HEK293 (cell line): ENCODE measurements around the gene SETD3.

Source experiments
- CTCF ChIA-PET: fragments of 350-600 bp; formaldehyde crosslinking; extraction: SDS; loops from one replicate; lab custom pipeline; 2021; ENCODE audit warnings: antibody characterized with exemption; lab: Yijun Ruan, JAX
- POLR2A ChIA-PET: fragments of 300-600 bp; formaldehyde crosslinking; extraction: SDS; loops from one replicate; lab custom pipeline; 2020; ENCODE audit warnings: antibody characterized with exemption, inconsistent platforms; lab: Yijun Ruan, JAX
- H3K27ac ChIP-seq: fragments of 200-500 bp; sonication (Bioruptor generic); 2 replicates; pipeline ENCODE4 v1.5.1; 2014; ENCODE audit warnings: low read depth, low read length, control low read depth, inconsistent platforms; ENCODE audit errors: extremely low read depth
- H3K36me3 ChIP-seq, 2 experiments: fragments of 200-500 bp in 1 of 2; sonication (Bioruptor generic) in 1 of 2; 1 replicate in 1 of 2; 2 replicates in 1 of 2; pipeline ENCODE4 v1.5.1; 2014 to 2017; ENCODE audit warnings: inconsistent platforms in 2 of 2, low read length in 2 of 2; ENCODE audit not compliant: control insufficient read depth in 2 of 2, insufficient read depth in 1 of 2
- H3K4me1 ChIP-seq: fragments of 200-500 bp; sonication (Bioruptor generic); 2 replicates; pipeline ENCODE4 v1.5.1; 2014; ENCODE audit warnings: mild to moderate bottlenecking, low read length, inconsistent platforms; ENCODE audit not compliant: control insufficient read depth, insufficient read depth
- H3K4me3 ChIP-seq: 2 replicates; pipeline ENCODE4 v1.5.1; 2011; ENCODE audit warnings: low read depth, mild to moderate bottlenecking, control low read depth, low read length, moderate library complexity
- H3K9me3 ChIP-seq: fragments of 200-500 bp; sonication (Bioruptor generic); 2 replicates; pipeline ENCODE4 v1.5.1; 2014; ENCODE audit warnings: low read depth, low read length, inconsistent platforms; ENCODE audit not compliant: control insufficient read depth, insufficient read depth
- EGR2 ChIP-seq: fragments of 450-650 bp; formaldehyde crosslinking; IDR thresholded peaks from 2 replicates; pipeline ENCODE4 v1.5.1; 2016; ENCODE audit warnings: low read depth, missing biosample characterization, missing genetic modification characterization
- GLIS2 ChIP-seq: fragments of 450-650 bp; formaldehyde crosslinking; IDR thresholded peaks from 2 replicates; pipeline ENCODE4 v1.5.1; 2016; ENCODE audit warnings: missing biosample characterization, missing genetic modification characterization
- HOXD13 ChIP-seq: sonication (generic); formaldehyde crosslinking; IDR thresholded peaks from 2 replicates; pipeline ENCODE4 v1.8.0; 2022; ENCODE audit warnings: missing genetic modification reagents, borderline replicate concordance
- KLF8 ChIP-seq: fragments of 450-650 bp; formaldehyde crosslinking; IDR thresholded peaks from 2 replicates; pipeline ENCODE4 v1.5.1; 2016; ENCODE audit warnings: missing biosample characterization, missing genetic modification characterization
- ZBTB21 ChIP-seq: fragments of 450-650 bp; formaldehyde crosslinking; IDR thresholded peaks from 2 replicates; pipeline ENCODE4 v1.5.1; 2017; ENCODE audit warnings: missing biosample characterization, missing genetic modification characterization
- ZBTB48 ChIP-seq: fragments of 450-650 bp; formaldehyde crosslinking; IDR thresholded peaks from 2 replicates; pipeline ENCODE4 v1.5.1; 2016; ENCODE audit warnings: missing biosample characterization, missing genetic modification characterization
- ZEB2 ChIP-seq: fragments of 450-650 bp; formaldehyde crosslinking; IDR thresholded peaks from 2 replicates; pipeline ENCODE4 v1.5.1; 2016; ENCODE audit warnings: missing biosample characterization, missing genetic modification characterization
- ZFHX2 ChIP-seq: fragments of 450-650 bp; formaldehyde crosslinking; conservative IDR thresholded peaks from 2 replicates; pipeline ENCODE4 v1.5.1; 2016; ENCODE audit warnings: missing biosample characterization, missing genetic modification characterization
- ZFP41 ChIP-seq: fragments of 450-650 bp; formaldehyde crosslinking; IDR thresholded peaks from 2 replicates; pipeline ENCODE4 v1.5.1; 2016; ENCODE audit warnings: missing biosample characterization, missing genetic modification characterization, borderline replicate concordance
- ZFP69B ChIP-seq: fragments of 450-650 bp; formaldehyde crosslinking; IDR thresholded peaks from 2 replicates; pipeline ENCODE4 v1.5.1; 2016; ENCODE audit warnings: missing biosample characterization, missing genetic modification characterization
- ZNF112 ChIP-seq: fragments of 450-650 bp; formaldehyde crosslinking; IDR thresholded peaks from 2 replicates; pipeline ENCODE4 v1.5.0; 2017; ENCODE audit warnings: missing biosample characterization, missing genetic modification characterization
- ZNF138 ChIP-seq: fragments of 450-650 bp; formaldehyde crosslinking; IDR thresholded peaks from 2 replicates; pipeline ENCODE4 v1.5.1; 2016; ENCODE audit warnings: missing biosample characterization, missing genetic modification characterization, borderline replicate concordance
- ZNF157 ChIP-seq: fragments of 450-650 bp; formaldehyde crosslinking; IDR thresholded peaks from 2 replicates; pipeline ENCODE4 v1.5.1; 2016; ENCODE audit warnings: missing biosample characterization, missing genetic modification characterization
- ZNF311 ChIP-seq: fragments of 450-650 bp; formaldehyde crosslinking; IDR thresholded peaks from 2 replicates; pipeline ENCODE4 v1.5.1; 2017; ENCODE audit warnings: missing biosample characterization, missing genetic modification characterization, borderline replicate concordance
- ZNF404 ChIP-seq: fragments of 450-650 bp; formaldehyde crosslinking; IDR thresholded peaks from 2 replicates; pipeline ENCODE4 v1.5.1; 2017; ENCODE audit warnings: missing biosample characterization, missing genetic modification characterization
- ZNF426 ChIP-seq: fragments of 450-650 bp; formaldehyde crosslinking; IDR thresholded peaks from 2 replicates; pipeline ENCODE4 v1.5.1; 2017; ENCODE audit warnings: missing biosample characterization, missing genetic modification characterization, mild to moderate bottlenecking, inconsistent platforms, moderate library complexity
- ZNF433 ChIP-seq: fragments of 450-650 bp; formaldehyde crosslinking; IDR thresholded peaks from 2 replicates; pipeline ENCODE4 v1.5.1; 2016; ENCODE audit warnings: missing biosample characterization, missing genetic modification characterization, low read depth
- ZNF548 ChIP-seq: fragments of 450-650 bp; formaldehyde crosslinking; IDR thresholded peaks from 2 replicates; pipeline ENCODE4 v1.5.1; 2016; ENCODE audit warnings: missing biosample characterization, missing genetic modification characterization
- ZNF629 ChIP-seq: fragments of 450-650 bp; formaldehyde crosslinking; IDR thresholded peaks from 2 replicates; pipeline ENCODE4 v1.5.1; 2017; ENCODE audit warnings: missing biosample characterization, missing genetic modification characterization
- ZNF677 ChIP-seq: fragments of 450-650 bp; IDR thresholded peaks from 2 replicates; pipeline ENCODE4 v1.5.0; 2018; ENCODE audit warnings: missing biosample characterization, mild to moderate bottlenecking, missing genetic modification characterization, moderate library complexity
- TF ChIP-seq, protein P1 (sequence below): fragments of 450-650 bp; formaldehyde crosslinking; IDR thresholded peaks from 2 replicates; pipeline ENCODE4 v1.5.1; 2016; ENCODE audit warnings: missing biosample characterization, missing genetic modification characterization
- TF ChIP-seq, protein P2 (sequence below): fragments of 450-650 bp; formaldehyde crosslinking; IDR thresholded peaks from 2 replicates; pipeline ENCODE4 v1.5.1; 2016; ENCODE audit warnings: missing biosample characterization, missing genetic modification characterization
- TF ChIP-seq, protein P3 (sequence below): fragments of 450-650 bp; formaldehyde crosslinking; IDR thresholded peaks from 2 replicates; pipeline ENCODE4 v1.5.1; 2016; ENCODE audit warnings: missing biosample characterization, missing genetic modification characterization
- TF ChIP-seq, protein P4 (sequence below): fragments of 450-650 bp; formaldehyde crosslinking; IDR thresholded peaks from 2 replicates; pipeline ENCODE4 v1.5.1; 2016; ENCODE audit warnings: missing biosample characterization, missing genetic modification characterization
- TF ChIP-seq, protein P5 (sequence below): fragments of 450-650 bp; formaldehyde crosslinking; optimal IDR thresholded peaks from 2 replicates; pipeline ENCODE3; 2016; ENCODE audit warnings: missing biosample characterization, mild to moderate bottlenecking, missing genetic modification characterization

Gene SETD3

DNA sequence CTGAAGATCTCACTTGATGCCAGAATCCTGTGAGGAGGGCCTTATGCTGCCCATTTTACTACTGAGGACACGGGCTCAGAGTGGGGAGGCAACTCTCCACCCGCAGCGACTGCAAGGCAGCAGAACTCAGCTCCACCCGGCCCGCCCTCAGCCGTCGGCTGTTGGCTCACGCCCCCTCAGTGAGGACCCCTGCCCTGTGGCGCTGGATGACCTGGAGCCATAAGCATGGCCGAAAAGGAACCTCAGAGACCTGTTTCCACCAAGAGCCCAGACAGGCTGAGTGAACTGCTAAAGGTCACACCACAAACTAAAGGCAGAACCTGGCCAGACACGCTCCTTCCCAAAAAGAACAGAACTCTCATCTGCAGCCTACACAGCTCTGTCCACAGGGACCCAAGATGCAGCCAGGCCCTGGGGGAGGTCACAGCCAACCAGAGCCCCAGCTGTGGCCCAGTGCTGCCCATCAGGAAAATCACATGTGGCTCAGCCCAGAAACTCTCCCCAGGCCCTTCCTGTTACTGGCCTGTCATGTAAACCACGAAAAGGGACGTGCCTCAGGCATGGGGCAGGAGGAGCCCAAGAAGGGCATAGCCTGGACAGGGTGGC, 33.4 kb upstream of the SETD3 start:
- Histone ChIP-seq H3K27ac (no peak overlapping the region), H3K4me3 (no peak overlapping the region), H3K9me3 (no peaks in the 10 kb centered on the region)
- POLR2A ChIA-PET = no interaction called here
- TF ChIP-seq, protein P1, sequence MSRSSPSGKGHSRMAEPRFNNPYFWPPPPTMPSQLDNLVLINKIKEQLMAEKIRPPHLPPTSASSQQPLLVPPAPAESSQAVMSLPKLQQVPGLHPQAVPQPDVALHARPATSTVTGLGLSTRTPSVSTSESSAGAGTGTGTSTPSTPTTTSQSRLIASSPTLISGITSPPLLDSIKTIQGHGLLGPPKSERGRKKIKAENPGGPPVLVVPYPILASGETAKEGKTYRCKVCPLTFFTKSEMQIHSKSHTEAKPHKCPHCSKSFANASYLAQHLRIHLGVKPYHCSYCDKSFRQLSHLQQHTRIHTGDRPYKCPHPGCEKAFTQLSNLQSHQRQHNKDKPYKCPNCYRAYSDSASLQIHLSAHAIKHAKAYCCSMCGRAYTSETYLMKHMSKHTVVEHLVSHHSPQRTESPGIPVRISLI = no peak
- TF ChIP-seq ZNF404 (no peak), KLF8 (tag by site-specific recombination) (no peak), ZNF548 (tag by site-specific recombination) (no peak), ZFP69B (no peak), ZNF677 (tag by site-specific recombination) (no peak), ZNF629 (no peak), ZNF311 (tag by site-specific recombination) (no peak), ZFP41 (tag by site-specific recombination) (no peak)
- TF ChIP-seq, protein P2, sequence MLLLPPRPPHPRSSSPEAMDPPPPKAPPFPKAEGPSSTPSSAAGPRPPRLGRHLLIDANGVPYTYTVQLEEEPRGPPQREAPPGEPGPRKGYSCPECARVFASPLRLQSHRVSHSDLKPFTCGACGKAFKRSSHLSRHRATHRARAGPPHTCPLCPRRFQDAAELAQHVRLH (tag by site-specific recombination) = no peak
- TF ChIP-seq, protein P3, sequence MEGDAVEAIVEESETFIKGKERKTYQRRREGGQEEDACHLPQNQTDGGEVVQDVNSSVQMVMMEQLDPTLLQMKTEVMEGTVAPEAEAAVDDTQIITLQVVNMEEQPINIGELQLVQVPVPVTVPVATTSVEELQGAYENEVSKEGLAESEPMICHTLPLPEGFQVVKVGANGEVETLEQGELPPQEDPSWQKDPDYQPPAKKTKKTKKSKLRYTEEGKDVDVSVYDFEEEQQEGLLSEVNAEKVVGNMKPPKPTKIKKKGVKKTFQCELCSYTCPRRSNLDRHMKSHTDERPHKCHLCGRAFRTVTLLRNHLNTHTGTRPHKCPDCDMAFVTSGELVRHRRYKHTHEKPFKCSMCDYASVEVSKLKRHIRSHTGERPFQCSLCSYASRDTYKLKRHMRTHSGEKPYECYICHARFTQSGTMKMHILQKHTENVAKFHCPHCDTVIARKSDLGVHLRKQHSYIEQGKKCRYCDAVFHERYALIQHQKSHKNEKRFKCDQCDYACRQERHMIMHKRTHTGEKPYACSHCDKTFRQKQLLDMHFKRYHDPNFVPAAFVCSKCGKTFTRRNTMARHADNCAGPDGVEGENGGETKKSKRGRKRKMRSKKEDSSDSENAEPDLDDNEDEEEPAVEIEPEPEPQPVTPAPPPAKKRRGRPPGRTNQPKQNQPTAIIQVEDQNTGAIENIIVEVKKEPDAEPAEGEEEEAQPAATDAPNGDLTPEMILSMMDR (tag by site-specific recombination) = no peak
- TF ChIP-seq, all 188 proteins: peak for 0
- no peaks in the 10 kb centered on the region for H3K4me1 ChIP-seq
- CTCF ChIA-PET = interaction anchor here (0.5 to 0.7 kb wide), 2 partner anchors 174 to 467 kb away, joined by 3 to 5 read pairs; no protein-coding TSS in a partner anchor
- peaks cover 0 to 55% of the 10 kb centered on the region in 2 experiments; a peak in 1 of 3 replicates for H3K36me3 ChIP-seq

DNA sequence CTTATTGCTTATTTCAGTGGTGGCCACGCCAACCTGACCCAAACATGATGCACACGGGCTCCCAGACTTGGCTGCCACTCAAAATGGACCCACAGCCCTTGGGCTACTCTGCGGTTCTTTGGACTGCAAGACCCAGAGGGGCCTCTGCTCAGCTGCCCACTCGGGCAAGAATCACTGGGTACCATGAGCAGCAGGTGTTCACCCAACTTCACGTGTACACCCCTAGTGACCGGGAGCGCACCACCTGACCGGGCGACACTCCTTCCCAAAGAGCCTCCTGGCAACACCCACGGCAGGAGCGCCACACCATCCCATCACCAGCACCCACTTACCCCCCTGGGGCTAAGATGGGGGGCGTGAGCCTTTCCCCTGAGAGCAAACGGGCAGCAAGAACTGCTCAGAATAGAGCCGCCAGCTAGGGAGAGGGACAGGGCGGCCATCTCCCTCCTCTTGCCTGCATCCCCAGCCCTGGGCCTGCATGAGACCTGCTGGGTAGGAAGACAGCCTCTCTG, 32.6 kb upstream of the SETD3 start:
- Histone ChIP-seq H3K36me3 (peaks cover 0 to 63% of the 10 kb centered on the region in 2 experiments; a peak in 1 of 3 replicates), H3K4me3 (no peak overlapping the region), H3K27ac (no peak overlapping the region), H3K4me1 (no peaks in the 10 kb centered on the region), H3K9me3 (no peaks in the 10 kb centered on the region)
- POLR2A ChIA-PET = no interaction called here
- CTCF ChIA-PET = interaction anchor here (0.5 to 0.7 kb wide), 3 partner anchors 25 to 467 kb away, joined by 3 to 5 read pairs (median 3); no protein-coding TSS in a partner anchor
- 0 out of 2 replicates have a peak, but pooled peaks have one; percentile 16 for TF ChIP-seq EGR2 (tag by site-specific recombination)
- no peak for TF ChIP-seq ZBTB21
- TF ChIP-seq ZFHX2 (tag by site-specific recombination) = 0 out of 2 replicates have a peak, but pooled peaks have one; percentile 14
- TF ChIP-seq ZNF677 (tag by site-specific recombination) = no peak
- TF ChIP-seq GLIS2 (tag by site-specific recombination) = peak; percentile 52

DNA sequence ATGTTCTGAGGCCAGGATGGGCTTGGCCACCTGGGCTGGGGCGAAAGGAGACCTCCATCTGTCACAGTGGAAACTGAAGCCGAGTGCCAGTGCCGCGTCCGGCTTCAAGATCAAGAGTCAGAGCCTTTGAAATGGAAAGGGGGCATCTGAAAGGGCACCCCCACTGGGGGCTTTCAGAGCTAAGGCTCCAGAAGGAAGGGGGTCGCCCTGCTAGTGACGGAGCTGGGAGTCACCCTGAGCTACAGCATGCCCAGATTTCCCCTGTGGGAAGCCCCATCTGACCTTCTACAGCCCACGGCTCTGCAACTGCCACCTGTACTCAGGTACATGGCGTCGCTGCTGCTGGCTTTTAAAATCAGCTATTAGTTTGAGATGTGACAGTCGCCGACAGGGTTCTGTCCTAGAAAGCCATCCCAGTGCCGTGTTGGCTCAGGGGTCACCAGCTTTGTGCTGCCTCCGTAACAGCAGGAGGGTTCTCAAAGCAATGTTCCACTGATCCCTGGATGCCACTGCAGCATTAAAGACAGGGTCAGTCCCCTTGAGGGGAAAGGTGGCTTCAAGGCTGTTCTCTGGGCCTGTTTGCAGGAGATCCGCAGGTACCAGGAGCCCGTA, 32.0 kb upstream of the SETD3 start:
- no peak overlapping the region for H3K27ac ChIP-seq
- CTCF ChIA-PET = interaction anchor here (0.6 to 0.7 kb wide), 3 partner anchors 26 to 373 kb away, joined by 3 read pairs; no protein-coding TSS in a partner anchor
- no peaks in the 10 kb centered on the region for H3K9me3 ChIP-seq
- POLR2A ChIA-PET = no interaction called here
- no peaks in the 10 kb centered on the region for H3K4me1 ChIP-seq
- no peak overlapping the region for H3K4me3 ChIP-seq
- H3K36me3 ChIP-seq = peaks cover under 1 to 68% of the 10 kb centered on the region in 2 experiments; a peak in 1 of 3 replicates
- TF ChIP-seq ZNF433 (no peak), HOXD13 (CRISPR knock-in tag) (no peak), ZBTB48 (tag by site-specific recombination) (no peak), ZNF157 (no peak), ZNF677 (tag by site-specific recombination) (no peak), ZNF112 (tag by site-specific recombination) (no peak), ZNF138 (tag by site-specific recombination) (no peak), ZEB2 (tag by site-specific recombination) (no peak), ZNF426 (tag by site-specific recombination) (no peak)
- TF ChIP-seq, protein P4, sequence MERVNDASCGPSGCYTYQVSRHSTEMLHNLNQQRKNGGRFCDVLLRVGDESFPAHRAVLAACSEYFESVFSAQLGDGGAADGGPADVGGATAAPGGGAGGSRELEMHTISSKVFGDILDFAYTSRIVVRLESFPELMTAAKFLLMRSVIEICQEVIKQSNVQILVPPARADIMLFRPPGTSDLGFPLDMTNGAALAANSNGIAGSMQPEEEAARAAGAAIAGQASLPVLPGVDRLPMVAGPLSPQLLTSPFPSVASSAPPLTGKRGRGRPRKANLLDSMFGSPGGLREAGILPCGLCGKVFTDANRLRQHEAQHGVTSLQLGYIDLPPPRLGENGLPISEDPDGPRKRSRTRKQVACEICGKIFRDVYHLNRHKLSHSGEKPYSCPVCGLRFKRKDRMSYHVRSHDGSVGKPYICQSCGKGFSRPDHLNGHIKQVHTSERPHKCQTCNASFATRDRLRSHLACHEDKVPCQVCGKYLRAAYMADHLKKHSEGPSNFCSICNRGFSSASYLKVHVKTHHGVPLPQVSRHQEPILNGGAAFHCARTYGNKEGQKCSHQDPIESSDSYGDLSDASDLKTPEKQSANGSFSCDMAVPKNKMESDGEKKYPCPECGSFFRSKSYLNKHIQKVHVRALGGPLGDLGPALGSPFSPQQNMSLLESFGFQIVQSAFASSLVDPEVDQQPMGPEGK (tag by site-specific recombination) = no peak
- TF ChIP-seq, protein P5, sequence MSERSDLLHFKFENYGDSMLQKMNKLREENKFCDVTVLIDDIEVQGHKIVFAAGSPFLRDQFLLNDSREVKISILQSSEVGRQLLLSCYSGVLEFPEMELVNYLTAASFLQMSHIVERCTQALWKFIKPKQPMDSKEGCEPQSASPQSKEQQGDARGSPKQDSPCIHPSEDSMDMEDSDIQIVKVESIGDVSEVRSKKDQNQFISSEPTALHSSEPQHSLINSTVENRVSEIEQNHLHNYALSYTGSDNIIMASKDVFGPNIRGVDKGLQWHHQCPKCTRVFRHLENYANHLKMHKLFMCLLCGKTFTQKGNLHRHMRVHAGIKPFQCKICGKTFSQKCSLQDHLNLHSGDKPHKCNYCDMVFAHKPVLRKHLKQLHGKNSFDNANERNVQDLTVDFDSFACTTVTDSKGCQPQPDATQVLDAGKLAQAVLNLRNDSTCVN = no peak
